PC-3 (cell line): ENCODE results near the gene B4GALT5.

Source experiments
- EZH2phosphoT487 ChIP-seq: fragments of 300-600 bp; sonication (generic); IDR thresholded peaks from 2 replicates; pipeline ENCODE4 v1.6.1; 2018; ENCODE audit warnings: mild to moderate bottlenecking, antibody characterized with exemption, low read length, borderline replicate concordance
- TF ChIP-seq, protein P1 (sequence below): fragments of 300-600 bp; sonication (generic); conservative IDR thresholded peaks from 2 replicates; pipeline ENCODE4 v1.5.1; 2017; ENCODE audit warnings: antibody characterized with exemption, low read depth, mild to moderate bottlenecking, low read length

DNA sequence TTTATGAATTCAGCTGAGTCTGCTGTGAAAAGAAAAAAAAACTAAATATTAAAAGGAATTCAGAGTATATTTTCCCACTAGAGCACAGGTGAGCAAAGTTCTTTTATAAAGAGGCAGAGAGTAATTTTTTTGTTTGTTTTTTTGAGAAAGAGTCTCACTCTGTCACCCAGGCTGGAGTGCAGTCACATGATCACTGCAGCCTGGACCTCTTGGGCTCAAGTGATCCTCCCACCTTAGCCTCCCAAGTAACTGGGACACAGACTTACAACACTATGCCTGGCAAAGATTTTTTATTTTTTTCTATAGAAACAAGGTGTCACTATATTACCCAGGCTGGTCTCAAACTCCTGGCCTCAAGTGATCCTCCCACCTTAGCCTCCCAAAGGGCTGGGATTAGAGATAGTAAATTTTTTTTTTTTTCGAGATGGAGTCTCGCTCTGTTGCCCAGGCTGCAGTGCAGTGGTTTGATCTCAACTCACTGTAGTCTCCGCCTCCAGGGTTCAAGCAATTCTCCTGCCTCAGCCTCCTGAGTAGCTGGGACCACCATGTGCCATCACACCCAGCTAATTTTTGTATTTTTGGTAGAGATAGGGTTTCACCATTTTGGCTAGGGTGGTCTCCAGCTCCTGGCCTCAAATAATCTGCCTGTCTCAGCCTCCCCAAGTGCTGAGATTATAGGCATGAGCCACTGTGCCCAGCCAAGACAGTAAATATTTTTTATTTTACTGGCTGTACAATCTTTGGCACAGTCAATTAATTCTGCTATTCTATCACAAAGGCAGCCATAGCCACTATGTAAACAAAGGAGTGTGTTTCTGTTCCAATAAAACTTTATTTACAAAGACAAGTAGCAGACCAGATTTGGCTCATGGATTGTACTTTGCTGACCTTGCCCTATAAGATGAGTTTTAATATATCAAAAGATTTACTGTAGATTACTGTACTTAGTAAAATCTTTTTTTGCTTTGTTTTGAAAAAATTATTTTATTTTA, 14.5 kb upstream of the B4GALT5 start:
- TF ChIP-seq, protein P1, sequence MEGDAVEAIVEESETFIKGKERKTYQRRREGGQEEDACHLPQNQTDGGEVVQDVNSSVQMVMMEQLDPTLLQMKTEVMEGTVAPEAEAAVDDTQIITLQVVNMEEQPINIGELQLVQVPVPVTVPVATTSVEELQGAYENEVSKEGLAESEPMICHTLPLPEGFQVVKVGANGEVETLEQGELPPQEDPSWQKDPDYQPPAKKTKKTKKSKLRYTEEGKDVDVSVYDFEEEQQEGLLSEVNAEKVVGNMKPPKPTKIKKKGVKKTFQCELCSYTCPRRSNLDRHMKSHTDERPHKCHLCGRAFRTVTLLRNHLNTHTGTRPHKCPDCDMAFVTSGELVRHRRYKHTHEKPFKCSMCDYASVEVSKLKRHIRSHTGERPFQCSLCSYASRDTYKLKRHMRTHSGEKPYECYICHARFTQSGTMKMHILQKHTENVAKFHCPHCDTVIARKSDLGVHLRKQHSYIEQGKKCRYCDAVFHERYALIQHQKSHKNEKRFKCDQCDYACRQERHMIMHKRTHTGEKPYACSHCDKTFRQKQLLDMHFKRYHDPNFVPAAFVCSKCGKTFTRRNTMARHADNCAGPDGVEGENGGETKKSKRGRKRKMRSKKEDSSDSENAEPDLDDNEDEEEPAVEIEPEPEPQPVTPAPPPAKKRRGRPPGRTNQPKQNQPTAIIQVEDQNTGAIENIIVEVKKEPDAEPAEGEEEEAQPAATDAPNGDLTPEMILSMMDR = no peak
- no peak for TF ChIP-seq EZH2phosphoT487
